Fibroblast of upper back skin (primary cell): Measurements from ENCODE around the gene COL4A2.
A peak's percentile ranks its signal among the peaks of the same experiment; 100 is the strongest.
"Not testable (repeated sequence)": the region's sequence is repeated elsewhere in the genome, so short reads cannot be mapped to it uniquely, and the experiment has no call there.

Experiments
- DNase-seq: peaks from one replicate; pipeline ENCODE4 v3.0.0-alpha.2; 2013

The COL4A2 gene

GRCh38 chr13:110308656-110309359 is 1.7 kb downstream of the COL4A2 start:
- DNase-seq = no peak

- no peak for DNase-seq
Measured at GRCh38 chr13:110309661-110310524, 2.8 kb downstream of the COL4A2 start.

GRCh38 chr13:110310541-110311442 is 3.7 kb downstream of the COL4A2 start:
- DNase-seq = no peak

- DNase-seq = no peak
Measured at GRCh38 chr13:110311443-110312338, 4.6 kb downstream of the COL4A2 start.

- peak; percentile 92 for DNase-seq
Measured at GRCh38 chr13:110312339-110313031, 5.4 kb downstream of the COL4A2 start.

- not testable (repeated sequence) for DNase-seq
Measured at GRCh38 chr13:110313261-110313660, 6.2 kb downstream of the COL4A2 start.

- not testable (repeated sequence) for DNase-seq
Measured at GRCh38 chr13:110313733-110314132, 6.6 kb downstream of the COL4A2 start.

- no peak for DNase-seq
Measured at GRCh38 chr13:110314516-110315245, 7.6 kb downstream of the COL4A2 start.

- no peak for DNase-seq
Measured at GRCh38 chr13:110316196-110316595, 9.1 kb downstream of the COL4A2 start.

- DNase-seq = no peak
Measured at GRCh38 chr13:110317093-110317492, 10.0 kb downstream of the COL4A2 start.

- DNase-seq = no peak
Measured at GRCh38 chr13:110317496-110318195, 10.6 kb downstream of the COL4A2 start.

GRCh38 chr13:110318920-110319319 is 11.8 kb downstream of the COL4A2 start:
- DNase-seq = no peak

GRCh38 chr13:110319397-110319773 is 12.3 kb downstream of the COL4A2 start:
- no peak for DNase-seq

- peak; percentile 90 for DNase-seq
Measured at GRCh38 chr13:110319774-110320509, 12.9 kb downstream of the COL4A2 start.

GRCh38 chr13:110320645-110321044 is 13.6 kb downstream of the COL4A2 start:
- no peak for DNase-seq

- DNase-seq = not testable (repeated sequence)
Measured at GRCh38 chr13:110321573-110321972, 14.5 kb downstream of the COL4A2 start.

GRCh38 chr13:110322126-110322827 is 15.2 kb downstream of the COL4A2 start:
- no peak for DNase-seq

- DNase-seq = no peak
Measured at GRCh38 chr13:110322828-110323171, 15.7 kb downstream of the COL4A2 start.
